Mononuclear cell (primary cell): ENCODE measurements around the gene CXCR6. TPM values are rescaled to one million over a fixed set of nuclear protein-coding genes. Genes with fewer than 3 reads are reported as not detected.

ENCODE experiments used
- H3K27me3 ChIP-seq: 2 replicates; pipeline ENCODE4 v1.6.0; 2011; ENCODE audit warnings: low read length, control low read depth; ENCODE audit not compliant: insufficient read depth
- H3K4me1 ChIP-seq: 2 replicates; pipeline ENCODE4 v1.5.1; 2011; ENCODE audit warnings: mild to moderate bottlenecking, low read length, control low read depth; ENCODE audit not compliant: insufficient read depth
- H3K4me3 ChIP-seq: 2 replicates; pipeline ENCODE4 v1.5.1; 2011; ENCODE audit warnings: mild to moderate bottlenecking, low read length, moderate library complexity
- H3K9me3 ChIP-seq: 2 replicates; pipeline ENCODE4 v1.5.1; 2011; ENCODE audit warnings: low read depth, mild to moderate bottlenecking, control low read depth, low read length
- total RNA-seq: library from RNA; depleted of rRNA; stranded (reverse); fragments of >200 nt; gene quantifications from one replicate; pipeline ENCODE4 v1.2.3, GENCODE V29; 2012

The CXCR6 gene
- total RNA-seq, result 5.2 TPM

- peaks cover 18% of the 10 kb centered on the region for H3K4me1 ChIP-seq
- H3K27me3 ChIP-seq, result no peaks in the 10 kb centered on the region
- no peaks in the 10 kb centered on the region for H3K9me3 ChIP-seq
- no peak within 1 kb of the TSS for H3K4me3 ChIP-seq
Measured at GRCh38 chr3:45943207-45943846, at the start of gene CXCR6. TSS of gene CXCR6 (plus strand) at chr3:45943464. CDS start at chr3:45946482, 3,018 bp downstream.

- H3K27me3 ChIP-seq, result no peaks in the 10 kb centered on the region
- peaks cover 27% of the 10 kb centered on the region for H3K4me1 ChIP-seq
- H3K4me3 ChIP-seq, result no peak overlapping the region
- no peaks in the 10 kb centered on the region for H3K9me3 ChIP-seq
Measured at GRCh38 chr3:45894015-45894414, 49.2 kb upstream of the CXCR6 start.

- Histone ChIP-seq H3K4me3 (no peak overlapping the region), H3K4me1 (peaks cover 22% of the 10 kb centered on the region), H3K27me3 (no peaks in the 10 kb centered on the region), H3K9me3 (no peaks in the 10 kb centered on the region)
Measured at GRCh38 chr3:45895686-45896468, 47.4 kb upstream of the CXCR6 start.

- H3K4me1 ChIP-seq, result peaks cover 22% of the 10 kb centered on the region
Measured at GRCh38 chr3:45896956-45897355, 46.3 kb upstream of the CXCR6 start.

GRCh38 chr3:45904931-45905330 lies 38.3 kb upstream of the CXCR6 start:
- peaks cover 11% of the 10 kb centered on the region for H3K4me1 ChIP-seq
- no peak overlapping the region for H3K4me3 ChIP-seq
- no peaks in the 10 kb centered on the region for H3K27me3 ChIP-seq
- no peaks in the 10 kb centered on the region for H3K9me3 ChIP-seq

More at GRCh38 chr3:45896956-45897355, 46.3 kb upstream of the CXCR6 start:
- Histone ChIP-seq H3K9me3 (no peaks in the 10 kb centered on the region), H3K4me3 (no peak overlapping the region), H3K27me3 (no peaks in the 10 kb centered on the region)

- no peaks in the 10 kb centered on the region for H3K9me3 ChIP-seq
- H3K4me3 ChIP-seq, result no peak overlapping the region
Measured at GRCh38 chr3:45905755-45906154, 37.5 kb upstream of the CXCR6 start.

GRCh38 chr3:45906681-45907407 lies 36.4 kb upstream of the CXCR6 start:
- H3K9me3 ChIP-seq, result no peaks in the 10 kb centered on the region
- H3K4me1 ChIP-seq, result peaks cover 11% of the 10 kb centered on the region
- no peaks in the 10 kb centered on the region for H3K27me3 ChIP-seq
- H3K4me3 ChIP-seq, result no peak overlapping the region

More at GRCh38 chr3:45905755-45906154, 37.5 kb upstream of the CXCR6 start:
- Histone ChIP-seq H3K27me3 (no peaks in the 10 kb centered on the region), H3K4me1 (peaks cover 11% of the 10 kb centered on the region)

GRCh38 chr3:45907769-45908705 lies 35.2 kb upstream of the CXCR6 start:
- Histone ChIP-seq H3K9me3 (no peaks in the 10 kb centered on the region), H3K4me1 (peaks cover 11% of the 10 kb centered on the region), H3K27me3 (no peaks in the 10 kb centered on the region), H3K4me3 (no peak overlapping the region)

- Histone ChIP-seq H3K4me3 (no peak overlapping the region), H3K9me3 (no peaks in the 10 kb centered on the region)
Measured at GRCh38 chr3:45908761-45909160, 34.5 kb upstream of the CXCR6 start.

GRCh38 chr3:45909542-45909941 lies 33.7 kb upstream of the CXCR6 start:
- Histone ChIP-seq H3K4me1 (peaks cover 15% of the 10 kb centered on the region), H3K9me3 (no peaks in the 10 kb centered on the region), H3K4me3 (no peak overlapping the region), H3K27me3 (no peaks in the 10 kb centered on the region)

More at GRCh38 chr3:45908761-45909160, 34.5 kb upstream of the CXCR6 start:
- Histone ChIP-seq H3K27me3 (no peaks in the 10 kb centered on the region), H3K4me1 (peaks cover 11% of the 10 kb centered on the region)

- H3K4me1 ChIP-seq, result peaks cover 27% of the 10 kb centered on the region
- H3K27me3 ChIP-seq, result no peaks in the 10 kb centered on the region
- H3K9me3 ChIP-seq, result no peaks in the 10 kb centered on the region
- no peak overlapping the region for H3K4me3 ChIP-seq
Measured at GRCh38 chr3:45910892-45911291, 32.4 kb upstream of the CXCR6 start.

GRCh38 chr3:45911511-45912226 lies 31.6 kb upstream of the CXCR6 start:
- Histone ChIP-seq H3K27me3 (no peaks in the 10 kb centered on the region), H3K9me3 (no peaks in the 10 kb centered on the region)

GRCh38 chr3:45912435-45912834 lies 30.8 kb upstream of the CXCR6 start:
- no peaks in the 10 kb centered on the region for H3K27me3 ChIP-seq
- no peaks in the 10 kb centered on the region for H3K9me3 ChIP-seq
- H3K4me1 ChIP-seq, result peaks cover 37% of the 10 kb centered on the region
- no peak overlapping the region for H3K4me3 ChIP-seq

More at GRCh38 chr3:45911511-45912226, 31.6 kb upstream of the CXCR6 start:
- no peak overlapping the region for H3K4me3 ChIP-seq
- H3K4me1 ChIP-seq, result peaks cover 35% of the 10 kb centered on the region
